A549 (cell line): ENCODE data around the gene FUT8. TPM values are rescaled to one million over a fixed set of nuclear protein-coding genes. Genes with fewer than 3 reads are reported as not detected.

ENCODE experiments used
- ATAC-seq, 2 experiments: fragments of 200-7000 bp in 1 of 2; fragments of >200 bp in 1 of 2; cut with Nextera tagmentation in 1 of 2; cut with Tn5 transposase in 1 of 2; 3 replicates each; pipeline versions ENCODE4 v1.8.0 to v1.9.1; 2018 to 2020; ENCODE audit warnings: mild to moderate bottlenecking in 1 of 2, moderate library complexity in 1 of 2
- CTCF ChIA-PET: fragments of 300-600 bp; sonication (Branson Sonifier 250); formaldehyde crosslinking; extraction: SDS; loops from one replicate; lab custom pipeline; 2021; ENCODE audit warnings: antibody characterized with exemption, inconsistent platforms; lab: Yijun Ruan, JAX
- POLR2A ChIA-PET: fragments of 350-600 bp; formaldehyde crosslinking; extraction: SDS; loops from one replicate; lab custom pipeline; 2021; ENCODE audit warnings: antibody characterized with exemption, inconsistent platforms; lab: Yijun Ruan, JAX
- DNase-seq, 2 experiments: peaks; one replicate each; pipeline versions ENCODE4 v3.0.0 to v3.0.0-alpha.2; 2011 to 2016; ENCODE audit warnings: low read depth in 1 of 2, low spot score in 1 of 2
- FAIRE-seq: peaks from 2 replicates; lab custom pipeline; 2011; peaks lifted over from hg19 to GRCh38; lab: Jason Lieb, UNC
- H3K27ac ChIP-seq, 2 experiments: fragments of >200 bp; sonication (Bioruptor Twin); formaldehyde crosslinking; 3 replicates each; pipeline ENCODE4 v1.5.1; 2016 to 2017
- H3K4me1 ChIP-seq: fragments of >200 bp; sonication (Bioruptor Twin); formaldehyde crosslinking; 3 replicates; pipeline ENCODE4 v1.6.1; 2016
- H3K4me2 ChIP-seq: fragments of >200 bp; sonication (Bioruptor Twin); formaldehyde crosslinking; 3 replicates; pipeline ENCODE4 v1.6.1; 2016
- H3K4me3 ChIP-seq: fragments of >200 bp; sonication (Bioruptor Twin); formaldehyde crosslinking; 3 replicates; pipeline ENCODE4 v1.5.1; 2016
- H3K9me3 ChIP-seq: fragments of >200 bp; sonication (Bioruptor Twin); formaldehyde crosslinking; 3 replicates; pipeline ENCODE4 v1.6.1; 2016
- CEBPB ChIP-seq, 2 experiments: fragments of >200 bp in 1 of 2; sonication (Bioruptor Twin) in 1 of 2; formaldehyde crosslinking in 1 of 2; IDR thresholded peaks; 2 replicates each; pipeline ENCODE4 v1.6.1; 2012 to 2016
- CHD2 ChIP-seq: fragments of 150-350 bp; IDR thresholded peaks from 2 replicates; pipeline ENCODE4 v1.6.1; 2014; ENCODE audit warnings: low read length; ENCODE audit not compliant: partially characterized antibody
- EHMT2 ChIP-seq: fragments of 200-600 bp; sonication (generic); IDR thresholded peaks from 2 replicates; pipeline ENCODE4 v1.6.1; 2016; ENCODE audit warnings: antibody characterized with exemption, low read depth, mild to moderate bottlenecking, moderate library complexity
- EP300 ChIP-seq, 2 experiments: fragments of >200 bp; sonication (Bioruptor Twin); formaldehyde crosslinking; IDR thresholded peaks; 2 replicates in 1 of 2; 3 replicates in 1 of 2; pipeline ENCODE4 v1.6.1; 2016 to 2017
- HOXB5 ChIP-seq: fragments of 250-450 bp; sonication (Bioruptor Pico); IDR thresholded peaks from 2 replicates; pipeline ENCODE4 v1.5.0; 2020; ENCODE audit warnings: mild to moderate bottlenecking, moderate library complexity
- NFE2L2 ChIP-seq: fragments of 150-350 bp; conservative IDR thresholded peaks from 2 replicates; pipeline ENCODE4 v1.6.1; 2014; ENCODE audit warnings: low read length
- PHF8 ChIP-seq: fragments of 200-600 bp; sonication (generic); IDR thresholded peaks from 2 replicates; pipeline ENCODE4 v1.6.1; 2016; ENCODE audit warnings: low read depth, mild to moderate bottlenecking, antibody characterized with exemption, moderate library complexity, borderline replicate concordance
- RAD21 ChIP-seq, 2 experiments: fragments of >200 bp in 1 of 2; sonication (Bioruptor Twin) in 1 of 2; formaldehyde crosslinking in 1 of 2; IDR thresholded peaks in 1 of 2; conservative IDR thresholded peaks in 1 of 2; 2 replicates in 1 of 2; 3 replicates in 1 of 2; pipeline ENCODE4 v1.6.1; 2012 to 2018; ENCODE audit warnings: inconsistent platforms in 1 of 2
- RCOR1 ChIP-seq: fragments of 150-350 bp; IDR thresholded peaks from 2 replicates; pipeline ENCODE4 v1.6.1; 2014; ENCODE audit warnings: antibody characterized with exemption, low read length, low read depth
- RFX5 ChIP-seq: fragments of 450-650 bp; IDR thresholded peaks from 2 replicates; pipeline ENCODE4 v1.7.1; 2014; ENCODE audit warnings: antibody characterized with exemption, mild to moderate bottlenecking, moderate library complexity
- RNF2 ChIP-seq: fragments of 200-600 bp; sonication (generic); IDR thresholded peaks from 2 replicates; pipeline ENCODE4 v1.6.1; 2016; ENCODE audit warnings: low read depth, mild to moderate bottlenecking, antibody characterized with exemption, moderate library complexity, borderline replicate concordance
- TFCP2L1 ChIP-seq: fragments of 250-450 bp; sonication (Bioruptor Pico); IDR thresholded peaks from 2 replicates; pipeline ENCODE4 v1.5.0; 2021; ENCODE audit warnings: mild to moderate bottlenecking
- TP53 ChIP-seq: fragments of 250-450 bp; sonication (Bioruptor Pico); IDR thresholded peaks from 2 replicates; pipeline ENCODE4 v1.5.0; 2021; ENCODE audit warnings: mild to moderate bottlenecking, moderate library complexity
- ZSCAN20 ChIP-seq: fragments of 250-450 bp; sonication (Bioruptor Pico); IDR thresholded peaks from 2 replicates; pipeline ENCODE4 v1.8.0; 2022; ENCODE audit warnings: mild to moderate bottlenecking, moderate library complexity
- WGBS: methylation state at CpG from one replicate; pipeline ENCODE4 v1.1.6; 2017; ENCODE audit errors: missing lambda C conversion rate; 5-methylcytosine and 5-hydroxymethylcytosine counted together
- polyA plus RNA-seq, 4 experiments: library from polyadenylated mRNA; depleted of rRNA in 3 of 4; stranded (reverse); fragments of >200 nt; fragmentation: RNase III in 1 of 4; extraction: RNeasy Plus Mini Kit Qiagen cat#74134 plus additional on column Dnase treatment in 1 of 4; gene quantifications; 2 replicates in 3 of 4; 3 replicates in 1 of 4; pipeline ENCODE4 v1.2.3, GENCODE V29; 2011 to 2017
- TF ChIP-seq, protein P1 (sequence below): fragments of 250-450 bp; sonication (Bioruptor Pico); IDR thresholded peaks from 2 replicates; pipeline ENCODE4 v1.5.0; 2020; ENCODE audit warnings: low read depth, mild to moderate bottlenecking, moderate library complexity
- TF ChIP-seq, protein P2 (sequence below): fragments of 150-350 bp; IDR thresholded peaks from 2 replicates; pipeline ENCODE4 v1.6.1; 2014; ENCODE audit warnings: low read depth, mild to moderate bottlenecking, low read length
- TF ChIP-seq, protein P3 (sequence below): fragments of >200 bp; sonication (Bioruptor Twin); formaldehyde crosslinking; IDR thresholded peaks from 3 replicates; pipeline ENCODE4 v1.6.1; 2016
- TF ChIP-seq, protein P4 (sequence below): IDR thresholded peaks from 2 replicates; pipeline ENCODE4 v1.6.1; 2012; ENCODE audit warnings: low read depth, borderline replicate concordance
- TF ChIP-seq, protein P5 (sequence below): fragments of 200-600 bp; sonication (generic); IDR thresholded peaks from 2 replicates; pipeline ENCODE4 v1.6.1; 2016; ENCODE audit warnings: antibody characterized with exemption, mild to moderate bottlenecking, moderate library complexity

FUT8 gene
- polyA plus RNA-seq, 2 of the 4 experiments (the other 2 are of a cell fraction): 20.3 to 22.9 TPM

DNA sequence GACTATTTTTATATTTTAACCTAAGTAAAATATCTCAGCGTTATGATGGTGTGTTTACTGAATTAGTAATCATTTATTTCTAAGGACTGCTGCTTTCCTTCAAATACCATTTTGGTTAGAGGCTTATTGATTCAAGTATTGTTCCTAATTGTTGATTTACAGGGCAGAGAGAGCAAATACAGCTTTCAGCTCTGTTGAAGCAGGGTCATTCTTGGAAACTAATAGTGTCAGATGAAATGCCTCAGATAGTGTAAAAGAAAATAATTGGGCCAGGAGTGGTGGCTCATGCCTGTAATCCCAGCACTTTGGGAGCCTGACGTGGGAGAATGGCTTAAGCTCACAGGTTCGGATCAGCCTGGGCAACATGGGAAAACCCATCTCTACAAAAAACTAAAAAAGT lies 249.3 kb downstream of the FUT8 start:
- no peak overlapping the region for H3K4me3 ChIP-seq
- H3K9me3 ChIP-seq: no peaks in the 10 kb centered on the region
- FAIRE-seq: no peak
- no peak for ATAC-seq
- ChIA-PET POLR2A (no interaction called here), CTCF (no interaction called here)
- no peak for DNase-seq
- H3K4me1 ChIP-seq: no peaks in the 10 kb centered on the region
- no peak overlapping the region for H3K27ac ChIP-seq
- H3K4me2 ChIP-seq: no peak overlapping the region
- TF ChIP-seq RFX5 (no peak), CEBPB (IDR thresholded peaks at IDR 0.05) (no peak)
- 69% methylated on average over 3 of the region's 3 CpGs for WGBS

DNA sequence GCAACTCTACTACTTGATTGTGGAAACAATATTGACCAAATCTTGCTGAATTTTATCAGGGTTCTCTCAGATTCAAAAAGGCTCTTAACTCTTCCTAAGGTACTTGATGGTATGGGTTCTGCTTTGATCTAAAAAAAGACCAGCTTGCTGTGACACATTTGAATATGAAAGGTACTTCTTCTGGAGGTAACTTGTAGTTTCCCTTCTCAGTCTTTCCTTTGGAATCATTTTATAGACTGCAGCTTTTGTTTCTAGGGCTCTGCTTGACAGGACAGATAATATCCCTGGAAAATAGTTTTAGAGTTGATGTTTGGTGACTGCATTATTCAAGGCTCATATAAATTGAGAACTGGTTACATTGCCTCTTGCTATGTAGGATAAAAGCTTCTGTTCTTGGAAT lies 251.9 kb downstream of the FUT8 start:
- no peak for ATAC-seq
- H3K27ac ChIP-seq: no peak overlapping the region
- ChIA-PET CTCF (interaction anchor here (0.6 kb wide), 1 partner anchor 43 kb away, joined by 3 read pairs; no protein-coding TSS in a partner anchor), POLR2A (no interaction called here)
- no peaks in the 10 kb centered on the region for H3K4me1 ChIP-seq
- DNase-seq: no peak
- H3K9me3 ChIP-seq: no peaks in the 10 kb centered on the region
- no peak overlapping the region for H3K4me3 ChIP-seq
- FAIRE-seq: no peak
- TF ChIP-seq, protein P1, sequence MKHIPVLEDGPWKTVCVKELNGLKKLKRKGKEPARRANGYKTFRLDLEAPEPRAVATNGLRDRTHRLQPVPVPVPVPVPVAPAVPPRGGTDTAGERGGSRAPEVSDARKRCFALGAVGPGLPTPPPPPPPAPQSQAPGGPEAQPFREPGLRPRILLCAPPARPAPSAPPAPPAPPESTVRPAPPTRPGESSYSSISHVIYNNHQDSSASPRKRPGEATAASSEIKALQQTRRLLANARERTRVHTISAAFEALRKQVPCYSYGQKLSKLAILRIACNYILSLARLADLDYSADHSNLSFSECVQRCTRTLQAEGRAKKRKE (CRISPR knock-in tag): no peak
- TF ChIP-seq RCOR1: no peak
- no peak for TF ChIP-seq CEBPB (IDR thresholded peaks at IDR 0.05)
- no peak for TF ChIP-seq PHF8
- no peak for TF ChIP-seq HOXB5 (CRISPR knock-in tag)
- TF ChIP-seq CHD2: no peak
- TF ChIP-seq RAD21 (conservative IDR thresholded peaks at IDR 0.05 in 1 of 2, IDR thresholded peaks at IDR 0.05 in 1 of 2): no peak
- TF ChIP-seq, protein P2, sequence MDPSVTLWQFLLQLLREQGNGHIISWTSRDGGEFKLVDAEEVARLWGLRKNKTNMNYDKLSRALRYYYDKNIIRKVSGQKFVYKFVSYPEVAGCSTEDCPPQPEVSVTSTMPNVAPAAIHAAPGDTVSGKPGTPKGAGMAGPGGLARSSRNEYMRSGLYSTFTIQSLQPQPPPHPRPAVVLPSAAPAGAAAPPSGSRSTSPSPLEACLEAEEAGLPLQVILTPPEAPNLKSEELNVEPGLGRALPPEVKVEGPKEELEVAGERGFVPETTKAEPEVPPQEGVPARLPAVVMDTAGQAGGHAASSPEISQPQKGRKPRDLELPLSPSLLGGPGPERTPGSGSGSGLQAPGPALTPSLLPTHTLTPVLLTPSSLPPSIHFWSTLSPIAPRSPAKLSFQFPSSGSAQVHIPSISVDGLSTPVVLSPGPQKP: no peak
- TF ChIP-seq, protein P3, sequence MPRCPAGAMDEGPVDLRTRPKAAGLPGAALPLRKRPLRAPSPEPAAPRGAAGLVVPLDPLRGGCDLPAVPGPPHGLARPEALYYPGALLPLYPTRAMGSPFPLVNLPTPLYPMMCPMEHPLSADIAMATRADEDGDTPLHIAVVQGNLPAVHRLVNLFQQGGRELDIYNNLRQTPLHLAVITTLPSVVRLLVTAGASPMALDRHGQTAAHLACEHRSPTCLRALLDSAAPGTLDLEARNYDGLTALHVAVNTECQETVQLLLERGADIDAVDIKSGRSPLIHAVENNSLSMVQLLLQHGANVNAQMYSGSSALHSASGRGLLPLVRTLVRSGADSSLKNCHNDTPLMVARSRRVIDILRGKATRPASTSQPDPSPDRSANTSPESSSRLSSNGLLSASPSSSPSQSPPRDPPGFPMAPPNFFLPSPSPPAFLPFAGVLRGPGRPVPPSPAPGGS: no peak
- TF ChIP-seq EP300 (IDR thresholded peaks at IDR 0.05): no peak
- TF ChIP-seq, protein P4, sequence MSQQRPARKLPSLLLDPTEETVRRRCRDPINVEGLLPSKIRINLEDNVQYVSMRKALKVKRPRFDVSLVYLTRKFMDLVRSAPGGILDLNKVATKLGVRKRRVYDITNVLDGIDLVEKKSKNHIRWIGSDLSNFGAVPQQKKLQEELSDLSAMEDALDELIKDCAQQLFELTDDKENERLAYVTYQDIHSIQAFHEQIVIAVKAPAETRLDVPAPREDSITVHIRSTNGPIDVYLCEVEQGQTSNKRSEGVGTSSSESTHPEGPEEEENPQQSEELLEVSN: no peak
- no peak for TF ChIP-seq NFE2L2
- no peak for TF ChIP-seq ZSCAN20 (CRISPR knock-in tag)
- TF ChIP-seq, protein P5, sequence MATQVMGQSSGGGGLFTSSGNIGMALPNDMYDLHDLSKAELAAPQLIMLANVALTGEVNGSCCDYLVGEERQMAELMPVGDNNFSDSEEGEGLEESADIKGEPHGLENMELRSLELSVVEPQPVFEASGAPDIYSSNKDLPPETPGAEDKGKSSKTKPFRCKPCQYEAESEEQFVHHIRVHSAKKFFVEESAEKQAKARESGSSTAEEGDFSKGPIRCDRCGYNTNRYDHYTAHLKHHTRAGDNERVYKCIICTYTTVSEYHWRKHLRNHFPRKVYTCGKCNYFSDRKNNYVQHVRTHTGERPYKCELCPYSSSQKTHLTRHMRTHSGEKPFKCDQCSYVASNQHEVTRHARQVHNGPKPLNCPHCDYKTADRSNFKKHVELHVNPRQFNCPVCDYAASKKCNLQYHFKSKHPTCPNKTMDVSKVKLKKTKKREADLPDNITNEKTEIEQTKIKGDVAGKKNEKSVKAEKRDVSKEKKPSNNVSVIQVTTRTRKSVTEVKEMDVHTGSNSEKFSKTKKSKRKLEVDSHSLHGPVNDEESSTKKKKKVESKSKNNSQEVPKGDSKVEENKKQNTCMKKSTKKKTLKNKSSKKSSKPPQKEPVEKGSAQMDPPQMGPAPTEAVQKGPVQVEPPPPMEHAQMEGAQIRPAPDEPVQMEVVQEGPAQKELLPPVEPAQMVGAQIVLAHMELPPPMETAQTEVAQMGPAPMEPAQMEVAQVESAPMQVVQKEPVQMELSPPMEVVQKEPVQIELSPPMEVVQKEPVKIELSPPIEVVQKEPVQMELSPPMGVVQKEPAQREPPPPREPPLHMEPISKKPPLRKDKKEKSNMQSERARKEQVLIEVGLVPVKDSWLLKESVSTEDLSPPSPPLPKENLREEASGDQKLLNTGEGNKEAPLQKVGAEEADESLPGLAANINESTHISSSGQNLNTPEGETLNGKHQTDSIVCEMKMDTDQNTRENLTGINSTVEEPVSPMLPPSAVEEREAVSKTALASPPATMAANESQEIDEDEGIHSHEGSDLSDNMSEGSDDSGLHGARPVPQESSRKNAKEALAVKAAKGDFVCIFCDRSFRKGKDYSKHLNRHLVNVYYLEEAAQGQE: no peak
- TF ChIP-seq EHMT2: no peak
- TF ChIP-seq TP53 (CRISPR knock-in tag): no peak
- TF ChIP-seq TFCP2L1: no peak
- no peak for TF ChIP-seq RNF2
- TF ChIP-seq, all 56 proteins: peak for 0
- no peak overlapping the region for H3K4me2 ChIP-seq
